HCT116 (cell line): ENCODE results near the gene IGSF3. TPM values are rescaled to one million over a fixed set of nuclear protein-coding genes. Genes with fewer than 3 reads are reported as not detected.

Experiments used
- ATAC-seq: fragments of 200-7000 bp; cut with Tn5 transposase; 2 replicates; pipeline ENCODE4 v1.9.1; 2020; ENCODE audit warnings: mild to moderate bottlenecking, moderate library complexity
- BruUV-seq: library from RNA; stranded (reverse); fragments of 400-500 nt; replicated peaks from 2 replicates; lab custom pipeline; 2021; lab: Mats Ljungman, UMichigan
- CTCF ChIA-PET: fragments of 300-600 bp; sonication (Branson Sonifier 250); formaldehyde crosslinking; loops from one replicate; lab custom pipeline; 2021; ENCODE audit warnings: antibody characterized with exemption; lab: Charles Lee
- POLR2A ChIA-PET: fragments of 300-600, 350-600 bp; sonication (Branson Sonifier 250); formaldehyde crosslinking; loops from one replicate; lab custom pipeline; 2021; ENCODE audit warnings: antibody characterized with exemption; lab: Charles Lee
- RAD21 ChIA-PET, 2 experiments: fragments of 300-600 bp; sonication (Branson Sonifier 250); formaldehyde crosslinking; loops; one replicate each; lab custom pipeline; 2023; ENCODE audit warnings: low total read pairs in 2 of 2; ENCODE audit not compliant: uncharacterized antibody in 2 of 2, unreplicated experiment in 2 of 2, low non-redundant PET in 1 of 2; lab: Charles Lee
- DNase-seq: peaks from one replicate; pipeline ENCODE4 v3.0.0-alpha.2; 2010; ENCODE audit warnings: low read depth, low spot score
- H2AFZ ChIP-seq: fragments of 200-600 bp; shearing (Covaris generic), sonication (generic); 2 replicates; pipeline ENCODE4 v1.6.1; 2017; ENCODE audit warnings: low read depth, mixed run types, mixed read lengths, antibody characterized with exemption, low read length; ENCODE audit not compliant: poor library complexity, severe bottlenecking
- H3K27ac ChIP-seq: 2 replicates; pipeline ENCODE4 v1.5.1; 2012; ENCODE audit warnings: low read depth, low read length
- H3K27me3 ChIP-seq: fragments of 200-600 bp; sonication (generic); 2 replicates; pipeline ENCODE4 v1.6.1; 2016; ENCODE audit warnings: mixed run types, low read length, mixed read lengths; ENCODE audit not compliant: insufficient read depth
- H3K36me3 ChIP-seq, 2 experiments: fragments of 200-500 bp in 1 of 2; fragments of 200-600 bp in 1 of 2; sonication (Bioruptor generic) in 1 of 2; sonication (generic) in 1 of 2; 2 replicates each; pipeline versions ENCODE4 v1.5.1 to v1.6.1; 2014 to 2016; ENCODE audit warnings: low read length in 2 of 2, inconsistent platforms in 1 of 2, mixed read lengths in 1 of 2, mixed run types in 1 of 2; ENCODE audit not compliant: insufficient read depth in 2 of 2, control insufficient read depth in 1 of 2
- H3K4me1 ChIP-seq, 2 experiments: fragments of 200-600 bp in 1 of 2; sonication (generic) in 1 of 2; 2 replicates each; pipeline versions ENCODE4 v1.5.1 to v1.6.1; 2012 to 2017; ENCODE audit warnings: low read length in 2 of 2, inconsistent platforms in 1 of 2, mild to moderate bottlenecking in 1 of 2, mixed read lengths in 1 of 2, mixed run types in 1 of 2, moderate library complexity in 1 of 2; ENCODE audit not compliant: insufficient read depth in 2 of 2, control insufficient read depth in 1 of 2
- H3K4me2 ChIP-seq: fragments of 200-600 bp; sonication (generic); 2 replicates; pipeline ENCODE4 v1.6.1; 2017; ENCODE audit warnings: mixed run types, low read length, mixed read lengths
- H3K4me3 ChIP-seq, 2 experiments: fragments of 200-600 bp in 1 of 2; sonication (generic) in 1 of 2; replicated peaks in 1 of 2; 2 replicates each; pipeline ENCODE4 v1.5.1; 2011 to 2016; ENCODE audit warnings: low read length in 2 of 2, control low read depth in 1 of 2, low read depth in 1 of 2, mild to moderate bottlenecking in 1 of 2, mixed read lengths in 1 of 2, mixed run types in 1 of 2
- H3K79me2 ChIP-seq: fragments of 200-600 bp; sonication (generic); 2 replicates; pipeline ENCODE4 v1.6.1; 2017; ENCODE audit warnings: mild to moderate bottlenecking, mixed run types, low read length, moderate library complexity, mixed read lengths; ENCODE audit not compliant: insufficient read depth
- H3K9ac ChIP-seq: fragments of 200-600 bp; sonication (generic); 2 replicates; pipeline ENCODE4 v1.6.1; 2016; ENCODE audit warnings: low read length, mixed read lengths
- H3K9me2 ChIP-seq: fragments of 200-600 bp; sonication (generic), shearing (Covaris generic); 2 replicates; pipeline ENCODE4 v1.6.1; 2017; ENCODE audit warnings: mixed run types, mild to moderate bottlenecking, moderate library complexity; ENCODE audit not compliant: insufficient read depth
- H3K9me3 ChIP-seq, 2 experiments: fragments of 200-500 bp in 1 of 2; fragments of 200-600 bp in 1 of 2; sonication (Bioruptor generic) in 1 of 2; sonication (generic) in 1 of 2; 2 replicates each; pipeline ENCODE4 v1.6.1; 2014 to 2017; ENCODE audit warnings: low read length in 2 of 2, mixed read lengths in 2 of 2, inconsistent platforms in 1 of 2, low read depth in 1 of 2, mild to moderate bottlenecking in 1 of 2, mixed run types in 1 of 2, moderate library complexity in 1 of 2; ENCODE audit not compliant: control insufficient read depth in 1 of 2, insufficient read depth in 1 of 2
- H4K20me1 ChIP-seq: fragments of 200-600 bp; sonication (generic), shearing (Covaris generic); 2 replicates; pipeline ENCODE4 v1.6.1; 2017; ENCODE audit warnings: mixed run types, mild to moderate bottlenecking, moderate library complexity; ENCODE audit not compliant: insufficient read depth
- ATF3 ChIP-seq: IDR thresholded peaks from 2 replicates; pipeline ENCODE4 v1.6.1; 2012
- CBX3 ChIP-seq: IDR thresholded peaks from 2 replicates; pipeline ENCODE4 v1.6.1; 2012; ENCODE audit warnings: low read depth
- CEBPB ChIP-seq: IDR thresholded peaks from 2 replicates; pipeline ENCODE4 v1.6.1; 2012; ENCODE audit warnings: low read depth
- CTCF ChIP-seq, 3 experiments: fragments of 200-600 bp in 1 of 3; sonication (generic) in 1 of 3; IDR thresholded peaks in 2 of 3; conservative IDR thresholded peaks in 1 of 3; 2 replicates each; pipeline ENCODE4 v1.5.1; 2012 to 2017; ENCODE audit warnings: low read depth in 2 of 3, low read length in 2 of 3, antibody characterized with exemption in 1 of 3, borderline replicate concordance in 1 of 3, control low read depth in 1 of 3, mild to moderate bottlenecking in 1 of 3, mixed read lengths in 1 of 3, mixed run types in 1 of 3, moderate library complexity in 1 of 3; ENCODE audit not compliant: insufficient read depth in 1 of 3
- EGR1 ChIP-seq: IDR thresholded peaks from 2 replicates; pipeline ENCODE4 v1.6.1; 2012; ENCODE audit warnings: low read depth
- ELF1 ChIP-seq: IDR thresholded peaks from 2 replicates; pipeline ENCODE4 v1.6.1; 2012; ENCODE audit warnings: low read depth, borderline replicate concordance
- EZH2 ChIP-seq: fragments of 200-600 bp; sonication (generic); IDR thresholded peaks from 2 replicates; pipeline ENCODE4 v1.6.1; 2017; ENCODE audit warnings: antibody characterized with exemption, mixed run types
- EZH2phosphoT487 ChIP-seq: fragments of 200-600 bp; IDR thresholded peaks from 2 replicates; pipeline ENCODE4 v1.6.1; 2018; ENCODE audit warnings: antibody characterized with exemption, borderline replicate concordance
- FOSL1 ChIP-seq: IDR thresholded peaks from 2 replicates; pipeline ENCODE4 v1.6.1; 2012; ENCODE audit warnings: low read depth
- JUND ChIP-seq: IDR thresholded peaks from 2 replicates; pipeline ENCODE4 v1.6.1; 2012
- MAX ChIP-seq: IDR thresholded peaks from 2 replicates; pipeline ENCODE4 v1.6.1; 2012
- POLR2AphosphoS5 ChIP-seq: IDR thresholded peaks from 2 replicates; pipeline ENCODE4 v1.6.1; 2011; ENCODE audit warnings: mild to moderate bottlenecking, low read depth, low read length, moderate library complexity
- RAD21 ChIP-seq: IDR thresholded peaks from 2 replicates; pipeline ENCODE4 v1.6.1; 2012; ENCODE audit warnings: low read depth, mild to moderate bottlenecking
- REST ChIP-seq: IDR thresholded peaks from 2 replicates; pipeline ENCODE4 v1.6.1; 2012; ENCODE audit warnings: low read depth
- SIN3A ChIP-seq: IDR thresholded peaks from 2 replicates; pipeline ENCODE4 v1.6.1; 2012; ENCODE audit warnings: low read depth
- SP1 ChIP-seq: IDR thresholded peaks from 2 replicates; pipeline ENCODE4 v1.6.1; 2012; ENCODE audit warnings: low read depth
- SRF ChIP-seq: IDR thresholded peaks from 2 replicates; pipeline ENCODE4 v1.6.1; 2012; ENCODE audit warnings: low read depth
- TCF7L2 ChIP-seq: IDR thresholded peaks from 2 replicates; pipeline ENCODE4 v1.7.0; 2011; ENCODE audit warnings: borderline replicate concordance, inconsistent platforms; ENCODE audit not compliant: insufficient read depth, insufficient read length; ENCODE audit errors: extremely low read depth
- ZBTB33 ChIP-seq: IDR thresholded peaks from 2 replicates; pipeline ENCODE4 v1.6.1; 2011; ENCODE audit warnings: mild to moderate bottlenecking, low read length, moderate library complexity; ENCODE audit not compliant: insufficient replicate concordance; ENCODE audit errors: extremely low read depth
- ZFX ChIP-seq: fragments of 450-650 bp; IDR thresholded peaks from 2 replicates; pipeline ENCODE4 v1.6.1; 2017
- intact Hi-C: fragments of 100-400 bp; cut with micrococcal nuclease; formaldehyde crosslinking; loops from 2 replicates; pipeline ENCODE4 v1.10.0; 2022
- total RNA-seq: library from RNA; stranded (reverse); gene quantifications from one replicate; pipeline ENCODE4 v1.2.1, GENCODE V29; 2021; ENCODE audit not compliant: unreplicated experiment

IGSF3 gene
- total RNA-seq, 1 experiment from 2014 or later, result 18.6 TPM

GRCh38 chr1:116674011-116674531 is 6.5 kb upstream of the IGSF3 start:
- TF ChIP-seq MAX, result no peak
- no peak for TF ChIP-seq EZH2phosphoT487
- no peak for TF ChIP-seq CEBPB
- TF ChIP-seq SP1, result no peak
- no peak for TF ChIP-seq TCF7L2
- TF ChIP-seq SIN3A, result no peak
- TF ChIP-seq ELF1, result no peak
- no peak for TF ChIP-seq EGR1
- TF ChIP-seq RAD21, result no peak
- no peak for TF ChIP-seq JUND
- TF ChIP-seq ZFX, result no peak
- TF ChIP-seq ZBTB33, result no peak
- no peak for TF ChIP-seq EZH2
- TF ChIP-seq CTCF (IDR thresholded peaks at IDR 0.05 in 2 of 3, conservative IDR thresholded peaks at IDR 0.05 in 1 of 3; ENCODE audit: borderline replicate concordance in 1 of 3, insufficient read depth in 1 of 3, low read depth in 2 of 3, low read length in 2 of 3), result no peak
- TF ChIP-seq POLR2AphosphoS5, result no peak
- no peak for TF ChIP-seq CBX3
- no peak for TF ChIP-seq REST
- no peak for TF ChIP-seq ATF3
- TF ChIP-seq SRF, result no peak
- no peak for TF ChIP-seq FOSL1
- no peak overlapping the region for H3K4me3 ChIP-seq
- no peak for ATAC-seq

More at GRCh38 chr1:116674011-116674531, 6.5 kb upstream of the IGSF3 start:
- Histone ChIP-seq H3K4me2 (no peak overlapping the region), H3K9ac (no peak overlapping the region), H3K36me3 (no peaks in the 10 kb centered on the region), H3K9me2 (no peaks in the 10 kb centered on the region), H4K20me1 (no peaks in the 10 kb centered on the region), H2AFZ (no peak overlapping the region), H3K79me2 (no peaks in the 10 kb centered on the region), H3K9me3 (no peaks in the 10 kb centered on the region), H3K27ac (no peak overlapping the region), H3K4me1 (peaks cover 0 to 5% of the 10 kb centered on the region in 2 experiments; a peak in 1 of 4 replicates), H3K27me3 (no peaks in the 10 kb centered on the region)
- BruUV-seq, result no TSS peak
- RAD21 ChIA-PET, result no interaction called here
- CTCF ChIA-PET, result interaction anchor here (3.1 kb wide), 1 partner anchor 99 kb away, joined by 17 read pairs; no protein-coding TSS in a partner anchor
- POLR2A ChIA-PET, result no interaction called here
- no peak for DNase-seq
- intact Hi-C loops, result loop anchor here (5.0 kb wide), 1 partner anchor 383 kb away; no protein-coding TSS in a partner anchor
